SK-N-SH treated with all-trans-retinoic acid at 6 μM for 48 hours (cell line): ENCODE data around the gene RMC1.

ENCODE experiments used
- ARNTL ChIP-seq: fragments of 450-650 bp; formaldehyde crosslinking; IDR thresholded peaks from 2 replicates; pipeline ENCODE4 v1.5.0; 2020; ENCODE audit warnings: low read depth, mild to moderate bottlenecking, moderate library complexity, borderline replicate concordance
- PATZ1 ChIP-seq: fragments of 250-450 bp; sonication (Bioruptor Pico); IDR thresholded peaks from 2 replicates; pipeline ENCODE4 v1.8.0; 2020; ENCODE audit warnings: mild to moderate bottlenecking, moderate library complexity, borderline replicate concordance
- RARB ChIP-seq: fragments of 250-450 bp; sonication (Bioruptor Pico); IDR thresholded peaks from 2 replicates; pipeline ENCODE4 v1.8.0; 2021; ENCODE audit warnings: mild to moderate bottlenecking, moderate library complexity
- SNAI2 ChIP-seq: fragments of 250-450 bp; sonication (Bioruptor Pico); IDR thresholded peaks from 2 replicates; pipeline ENCODE4 v1.5.0; 2020; ENCODE audit warnings: mild to moderate bottlenecking, moderate library complexity
- TCF4 ChIP-seq: fragments of 250-450 bp; sonication (Bioruptor Pico); IDR thresholded peaks from 2 replicates; pipeline ENCODE4 v1.8.0; 2021; ENCODE audit warnings: mild to moderate bottlenecking, moderate library complexity, borderline replicate concordance
- ZC3H10 ChIP-seq: fragments of 250-450 bp; sonication (Bioruptor Pico); IDR thresholded peaks from 2 replicates; pipeline ENCODE4 v1.5.1; 2021; ENCODE audit warnings: mild to moderate bottlenecking, moderate library complexity
- ZFP3 ChIP-seq: fragments of 250-450 bp; sonication (Bioruptor Pico); IDR thresholded peaks from 2 replicates; pipeline ENCODE4 v1.5.0; 2020; ENCODE audit warnings: mild to moderate bottlenecking, moderate library complexity
- ZFP30 ChIP-seq: fragments of 450-650 bp; formaldehyde crosslinking; IDR thresholded peaks from 2 replicates; pipeline ENCODE4 v1.5.0; 2022; ENCODE audit warnings: mild to moderate bottlenecking, moderate library complexity
- ZNF565 ChIP-seq: fragments of 450-650 bp; formaldehyde crosslinking; conservative IDR thresholded peaks from 2 replicates; pipeline ENCODE4 v1.5.0; 2020; ENCODE audit warnings: low read depth, mild to moderate bottlenecking, moderate library complexity
- ZNF70 ChIP-seq: fragments of 450-650 bp; formaldehyde crosslinking; IDR thresholded peaks from 2 replicates; pipeline ENCODE4 v1.5.0; 2020; ENCODE audit warnings: mild to moderate bottlenecking, moderate library complexity

- TF ChIP-seq RARB (no peak), PATZ1 (CRISPR knock-in tag) (no peak), ZFP30 (CRISPR knock-in tag) (no peak), SNAI2 (CRISPR knock-in tag) (no peak), ZFP3 (CRISPR knock-in tag) (no peak), ZNF70 (CRISPR knock-in tag) (no peak), ZNF565 (CRISPR knock-in tag) (no peak), ZC3H10 (no peak), TCF4 (CRISPR knock-in tag) (no peak), ARNTL (no peak)
Measured at GRCh38 chr18:23553887-23554286, 50.6 kb downstream of the RMC1 start.
